Right hindlimb (tissue), 1 donor: ENCODE data around the gene HS6ST1.
A peak's percentile ranks its signal among the peaks of the same experiment; 100 is the strongest.

Experiments used
- DNase-seq: peaks from one replicate; pipeline ENCODE4 v3.0.0-alpha.2; 2018

The HS6ST1 gene

DNA sequence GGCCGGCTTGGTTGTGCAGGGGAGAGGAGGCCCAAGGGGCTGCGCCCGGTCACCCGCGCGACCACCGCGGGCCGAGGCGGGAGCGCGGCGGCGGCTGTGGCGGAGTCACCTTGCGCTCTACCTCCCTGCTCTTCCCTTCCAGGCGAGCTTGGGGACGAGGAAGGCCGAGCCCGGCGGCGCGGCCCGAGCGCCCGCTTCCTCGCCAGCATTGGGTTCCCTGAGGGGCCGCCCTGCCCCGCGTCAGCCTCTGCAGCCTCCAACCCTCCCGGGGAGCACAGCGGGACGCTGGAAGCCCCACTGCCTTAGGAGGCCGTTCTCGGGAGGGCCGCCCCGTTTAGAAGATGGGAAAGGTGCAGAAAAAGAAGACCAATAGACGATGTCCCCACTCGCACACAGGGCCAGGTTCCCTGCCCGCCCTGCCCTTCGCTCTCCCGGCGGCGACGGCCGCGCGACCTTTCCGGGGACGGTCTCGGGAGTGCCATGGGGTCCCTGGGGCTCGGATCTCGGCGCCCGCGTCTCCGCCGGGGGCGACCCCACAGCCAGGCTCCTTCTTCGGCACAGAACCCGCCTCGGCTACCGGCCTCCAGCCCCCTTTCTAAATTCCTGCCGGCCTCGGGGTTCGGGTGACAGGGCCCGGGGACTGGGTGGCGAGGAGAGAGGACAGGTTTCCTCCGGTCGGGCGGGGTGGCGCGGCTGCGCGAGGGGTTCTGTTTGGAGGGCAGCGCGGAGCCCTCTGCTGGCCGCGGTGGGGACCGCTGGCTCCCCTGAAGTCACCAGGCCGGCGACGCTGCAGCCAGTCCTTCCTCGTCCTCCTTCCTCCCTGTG is 85.5 kb downstream of the HS6ST1 start:
- DNase-seq, result peak; percentile 85

DNA sequence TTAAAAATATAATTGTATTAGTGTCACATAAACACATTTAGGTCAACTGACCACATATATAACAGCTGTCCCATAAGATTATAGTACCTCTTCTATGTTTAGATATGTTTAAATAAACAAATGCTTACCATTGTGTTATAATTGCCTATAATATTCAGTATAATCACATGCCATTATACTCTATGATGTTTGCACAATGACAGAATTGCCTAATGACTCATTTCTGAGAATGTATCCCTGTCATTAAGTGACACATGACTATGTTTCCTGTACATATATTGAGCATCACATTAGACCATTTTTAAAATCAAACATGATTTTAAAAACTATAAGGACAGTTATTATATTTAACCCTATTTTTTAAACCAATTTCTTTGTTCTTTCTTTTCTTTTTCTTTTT is 89.8 kb downstream of the HS6ST1 start:
- DNase-seq, result no peak

DNA sequence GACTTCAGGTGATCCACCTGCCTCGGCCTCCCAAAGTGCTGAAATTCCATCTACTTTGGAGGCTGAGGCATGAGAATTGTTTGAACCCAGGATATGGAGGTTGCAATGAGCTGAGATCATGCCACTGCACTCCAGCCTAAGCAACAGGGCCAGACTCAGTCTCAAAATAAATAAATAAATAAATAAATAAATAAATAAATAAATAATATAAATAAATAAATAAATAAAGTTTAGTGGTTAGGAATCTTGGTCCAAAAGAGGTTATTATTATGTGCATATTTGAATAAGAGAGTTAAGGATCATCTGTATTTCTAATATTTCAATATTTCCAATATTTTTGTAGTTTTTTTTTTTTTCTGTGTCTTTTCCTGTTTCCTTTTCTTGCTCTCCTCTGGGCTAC is 90.8 kb downstream of the HS6ST1 start:
- DNase-seq, result no peak

DNA sequence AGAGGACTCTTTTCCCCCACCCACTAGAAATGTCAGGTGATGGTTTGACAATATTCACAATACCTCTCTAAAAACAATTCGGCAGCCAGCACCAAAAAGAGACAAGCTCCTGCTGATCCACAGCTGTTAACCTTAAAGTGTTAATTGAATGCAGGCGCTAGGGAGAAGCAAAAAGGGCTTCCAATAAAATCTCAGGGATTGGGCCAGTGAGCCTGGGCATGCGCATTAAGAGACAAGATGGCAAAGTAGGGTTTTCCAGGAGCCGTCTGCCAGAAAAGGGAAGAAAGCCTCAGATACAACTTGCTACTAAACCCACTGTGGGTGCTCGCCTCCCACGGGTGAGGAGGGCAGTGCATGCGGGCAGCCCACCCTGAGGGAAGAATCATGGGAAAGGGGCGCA is 98.8 kb downstream of the HS6ST1 start:
- no peak for DNase-seq

DNA sequence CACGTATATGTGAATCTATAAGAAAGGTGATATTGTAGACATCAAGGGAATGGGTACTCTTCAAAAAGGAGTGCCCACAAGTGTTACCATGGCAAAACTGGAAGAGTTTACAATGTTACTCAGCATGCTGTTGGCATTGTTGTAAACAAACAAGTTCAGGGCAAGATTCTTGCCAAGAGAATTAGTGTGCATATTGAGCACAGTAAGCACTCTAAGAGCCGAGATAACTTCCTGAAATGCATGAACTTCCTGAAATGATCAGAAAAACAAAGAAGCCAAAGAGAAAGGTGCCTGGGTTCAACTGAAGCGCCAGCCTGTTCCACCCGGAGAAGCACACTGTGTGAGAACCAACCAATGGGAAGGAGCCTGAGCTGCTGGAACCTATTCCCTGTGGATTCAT is 101.0 kb downstream of the HS6ST1 start:
- no peak for DNase-seq

DNA sequence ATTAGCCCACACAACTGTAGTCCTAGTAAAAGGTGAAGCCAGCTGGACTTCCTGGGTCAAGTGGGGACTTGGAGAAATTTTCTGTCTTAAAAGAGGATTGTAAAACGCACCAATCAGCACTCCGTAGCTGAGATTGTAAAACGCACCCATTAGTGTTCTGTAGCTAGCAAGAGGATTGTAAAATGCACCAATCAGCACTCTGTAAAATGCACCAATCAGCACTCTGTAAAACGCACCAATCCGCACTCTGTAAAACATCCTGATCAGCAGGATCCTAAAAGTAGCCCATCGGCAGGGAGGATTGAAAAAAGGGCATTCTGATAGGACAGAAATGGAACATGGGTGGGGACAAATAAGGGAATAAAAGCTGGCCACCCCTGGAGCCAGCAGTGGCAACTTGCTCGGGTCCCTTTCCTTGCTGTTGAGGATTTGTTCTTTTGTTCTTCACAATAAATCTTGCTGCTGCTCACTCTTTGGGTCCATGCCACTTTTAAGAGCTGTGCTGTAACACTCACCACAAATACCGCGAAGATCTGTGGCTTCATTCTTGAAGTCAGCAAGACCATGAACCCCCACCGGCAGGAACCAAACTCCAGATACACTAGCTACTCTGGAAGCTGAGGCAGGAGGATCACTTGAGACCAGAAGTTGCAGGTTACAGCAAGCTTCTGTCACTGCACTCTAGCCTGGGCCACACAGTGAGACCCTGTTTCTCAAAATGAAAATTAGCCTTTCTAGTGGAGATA is 102.6 kb downstream of the HS6ST1 start:
- DNase-seq, result no peak
